Muscle layer of duodenum (tissue), 2 donors: ENCODE results near the gene APH1B.

Experiments used
- H3K27ac ChIP-seq: one replicate; pipeline ENCODE4 v1.7.0; 2013; ENCODE audit warnings: mild to moderate bottlenecking, low read length
- H3K27me3 ChIP-seq: one replicate; pipeline ENCODE4 v1.7.0; 2013; ENCODE audit warnings: low read depth, mild to moderate bottlenecking, control low read depth, low read length
- H3K36me3 ChIP-seq, 2 donors: one replicate each; pipeline ENCODE4 v1.7.0; 2013; ENCODE audit warnings: low read length in 2 of 2, control low read depth in 1 of 2, mild to moderate bottlenecking in 1 of 2; ENCODE audit not compliant: insufficient read depth in 2 of 2, control insufficient read depth in 1 of 2
- H3K4me1 ChIP-seq, 2 donors: one replicate each; pipeline ENCODE4 v1.7.0; 2013; ENCODE audit warnings: low read length in 2 of 2, mild to moderate bottlenecking in 2 of 2, control low read depth in 1 of 2, moderate library complexity in 1 of 2; ENCODE audit not compliant: insufficient read depth in 2 of 2, control insufficient read depth in 1 of 2
- H3K4me3 ChIP-seq, 2 donors: one replicate each; pipeline ENCODE4 v1.7.0; 2013; ENCODE audit warnings: low read length in 2 of 2, low read depth in 1 of 2, mild to moderate bottlenecking in 1 of 2
- H3K9me3 ChIP-seq, 2 donors: one replicate each; pipeline ENCODE4 v1.7.0; 2013; ENCODE audit warnings: low read length in 2 of 2, control low read depth in 1 of 2, mild to moderate bottlenecking in 1 of 2; ENCODE audit not compliant: control insufficient read depth in 1 of 2
- donor health status: healthy.

The APH1B gene

GRCh38 chr15:63283126-63283525, 5.7 kb downstream of the APH1B start:
- H3K9me3 ChIP-seq = no peaks in the 10 kb centered on the region
- no peaks in the 10 kb centered on the region for H3K27me3 ChIP-seq
- H3K4me1 ChIP-seq = no peaks in the 10 kb centered on the region
- H3K27ac ChIP-seq = no peak overlapping the region
- peaks cover 6 to 20% of the 10 kb centered on the region in 2 donors for H3K36me3 ChIP-seq
- no peak overlapping the region for H3K4me3 ChIP-seq

- Histone ChIP-seq H3K27ac (no peak overlapping the region), H3K9me3 (no peaks in the 10 kb centered on the region), H3K27me3 (no peaks in the 10 kb centered on the region), H3K4me1 (no peaks in the 10 kb centered on the region), H3K4me3 (no peak overlapping the region), H3K36me3 (peaks cover 6 to 20% of the 10 kb centered on the region in 2 donors)
Observed at GRCh38 chr15:63284335-63284734, 6.9 kb downstream of the APH1B start.

GRCh38 chr15:63287109-63287508, 9.7 kb downstream of the APH1B start:
- Histone ChIP-seq H3K27ac (peak overlapping the region; percentile 1), H3K4me3 (no peak overlapping the region), H3K9me3 (no peaks in the 10 kb centered on the region), H3K36me3 (peaks cover 6 to 38% of the 10 kb centered on the region in 2 donors), H3K27me3 (no peaks in the 10 kb centered on the region), H3K4me1 (no peaks in the 10 kb centered on the region)

GRCh38 chr15:63288342-63288741, 10.9 kb downstream of the APH1B start:
- Histone ChIP-seq H3K27ac (no peak overlapping the region), H3K36me3 (peaks cover 6 to 40% of the 10 kb centered on the region in 2 donors), H3K9me3 (no peaks in the 10 kb centered on the region), H3K4me3 (no peak overlapping the region), H3K27me3 (no peaks in the 10 kb centered on the region), H3K4me1 (no peaks in the 10 kb centered on the region)

GRCh38 chr15:63288778-63289378, 11.5 kb downstream of the APH1B start:
- Histone ChIP-seq H3K9me3 (no peaks in the 10 kb centered on the region), H3K27me3 (no peaks in the 10 kb centered on the region), H3K4me3 (no peak overlapping the region), H3K4me1 (no peaks in the 10 kb centered on the region), H3K27ac (no peak overlapping the region), H3K36me3 (peaks cover 6 to 40% of the 10 kb centered on the region in 2 donors)

- Histone ChIP-seq H3K36me3 (peaks cover 6 to 30% of the 10 kb centered on the region in 2 donors), H3K9me3 (no peaks in the 10 kb centered on the region), H3K4me1 (no peaks in the 10 kb centered on the region), H3K27me3 (no peaks in the 10 kb centered on the region), H3K4me3 (no peak overlapping the region), H3K27ac (no peak overlapping the region)
Observed at GRCh38 chr15:63291507-63291906, 14.1 kb downstream of the APH1B start.

GRCh38 chr15:63292241-63292640, 14.8 kb downstream of the APH1B start:
- no peaks in the 10 kb centered on the region for H3K4me1 ChIP-seq
- peaks cover 3 to 28% of the 10 kb centered on the region in 2 donors for H3K36me3 ChIP-seq
- no peaks in the 10 kb centered on the region for H3K27me3 ChIP-seq
- no peak overlapping the region for H3K27ac ChIP-seq
- no peaks in the 10 kb centered on the region for H3K9me3 ChIP-seq
- no peak overlapping the region for H3K4me3 ChIP-seq

- peaks cover 4 to 23% of the 10 kb centered on the region in 2 donors for H3K36me3 ChIP-seq
- no peaks in the 10 kb centered on the region for H3K4me1 ChIP-seq
- H3K27ac ChIP-seq = no peak overlapping the region
- H3K4me3 ChIP-seq = no peak overlapping the region
- no peaks in the 10 kb centered on the region for H3K9me3 ChIP-seq
- H3K27me3 ChIP-seq = no peaks in the 10 kb centered on the region
Observed at GRCh38 chr15:63292771-63293170, 15.4 kb downstream of the APH1B start.

- peaks cover 10 to 25% of the 10 kb centered on the region in 2 donors for H3K36me3 ChIP-seq
- H3K27me3 ChIP-seq = no peaks in the 10 kb centered on the region
- H3K27ac ChIP-seq = no peak overlapping the region
- H3K9me3 ChIP-seq = no peaks in the 10 kb centered on the region
- no peak overlapping the region for H3K4me3 ChIP-seq
- H3K4me1 ChIP-seq = no peaks in the 10 kb centered on the region
Observed at GRCh38 chr15:63294359-63294758, 17.0 kb downstream of the APH1B start.

- Histone ChIP-seq H3K4me1 (no peaks in the 10 kb centered on the region), H3K4me3 (no peak overlapping the region), H3K36me3 (peaks cover 10 to 33% of the 10 kb centered on the region in 2 donors), H3K27ac (no peak overlapping the region), H3K27me3 (no peaks in the 10 kb centered on the region), H3K9me3 (no peaks in the 10 kb centered on the region)
Observed at GRCh38 chr15:63295341-63295740, 17.9 kb downstream of the APH1B start.

- Histone ChIP-seq H3K4me1 (no peaks in the 10 kb centered on the region), H3K9me3 (no peaks in the 10 kb centered on the region), H3K36me3 (peaks cover 10 to 25% of the 10 kb centered on the region in 2 donors), H3K4me3 (no peak overlapping the region), H3K27me3 (no peaks in the 10 kb centered on the region), H3K27ac (no peak overlapping the region)
Observed at GRCh38 chr15:63296195-63296594, 18.8 kb downstream of the APH1B start.

GRCh38 chr15:63299943-63300575, 22.7 kb downstream of the APH1B start:
- H3K4me1 ChIP-seq = no peaks in the 10 kb centered on the region
- peaks cover 23 to 37% of the 10 kb centered on the region in 2 donors for H3K36me3 ChIP-seq
- H3K9me3 ChIP-seq = no peaks in the 10 kb centered on the region
- H3K4me3 ChIP-seq = no peak overlapping the region
- H3K27me3 ChIP-seq = no peaks in the 10 kb centered on the region
- no peak overlapping the region for H3K27ac ChIP-seq
